Measurements from ENCODE around the gene HUS1B.

DNA sequence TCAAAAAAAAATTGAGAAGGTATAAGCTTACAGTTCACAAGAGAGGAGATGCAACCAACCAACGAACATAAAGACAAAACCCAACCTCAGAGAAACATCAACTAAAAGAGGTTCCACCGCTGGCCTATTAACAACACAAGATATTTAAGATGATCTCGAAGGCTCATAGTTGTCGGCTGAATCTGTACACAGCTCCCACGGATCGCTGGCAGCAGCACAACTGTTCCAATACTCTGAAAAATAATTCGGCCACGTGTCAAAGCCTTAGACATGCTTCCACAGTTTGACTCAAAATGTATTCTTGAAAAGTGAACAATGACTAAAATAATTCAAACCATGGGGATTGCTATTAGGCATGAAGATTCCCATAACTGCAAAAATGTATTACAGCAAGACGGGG is 22.4 kb upstream of the HUS1B start:
- TF ChIP-seq, protein P1, sequence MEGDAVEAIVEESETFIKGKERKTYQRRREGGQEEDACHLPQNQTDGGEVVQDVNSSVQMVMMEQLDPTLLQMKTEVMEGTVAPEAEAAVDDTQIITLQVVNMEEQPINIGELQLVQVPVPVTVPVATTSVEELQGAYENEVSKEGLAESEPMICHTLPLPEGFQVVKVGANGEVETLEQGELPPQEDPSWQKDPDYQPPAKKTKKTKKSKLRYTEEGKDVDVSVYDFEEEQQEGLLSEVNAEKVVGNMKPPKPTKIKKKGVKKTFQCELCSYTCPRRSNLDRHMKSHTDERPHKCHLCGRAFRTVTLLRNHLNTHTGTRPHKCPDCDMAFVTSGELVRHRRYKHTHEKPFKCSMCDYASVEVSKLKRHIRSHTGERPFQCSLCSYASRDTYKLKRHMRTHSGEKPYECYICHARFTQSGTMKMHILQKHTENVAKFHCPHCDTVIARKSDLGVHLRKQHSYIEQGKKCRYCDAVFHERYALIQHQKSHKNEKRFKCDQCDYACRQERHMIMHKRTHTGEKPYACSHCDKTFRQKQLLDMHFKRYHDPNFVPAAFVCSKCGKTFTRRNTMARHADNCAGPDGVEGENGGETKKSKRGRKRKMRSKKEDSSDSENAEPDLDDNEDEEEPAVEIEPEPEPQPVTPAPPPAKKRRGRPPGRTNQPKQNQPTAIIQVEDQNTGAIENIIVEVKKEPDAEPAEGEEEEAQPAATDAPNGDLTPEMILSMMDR (IDR thresholded peaks at IDR 0.05), result no peak
- no peak for TF ChIP-seq POLR2A (IDR thresholded peaks at IDR 0.05)
